ENCODE measurements around the gene CYYR1.

Gene CYYR1

GRCh38 chr21:26581818-26582217, 8.7 kb upstream of the CYYR1 start:
- H3K36me3 ChIP-seq (ENCODE audit: insufficient read depth, low read depth, low read length), result no peaks in the 10 kb centered on the region
- 0 out of 2 replicates have a peak, but pooled peaks cover 2% of the 10 kb centered on the region for H3K4me1 ChIP-seq (ENCODE audit: insufficient read depth, low read length)
- no peak overlapping the region for H3K9ac ChIP-seq (ENCODE audit: low read depth, low read length)
- peaks cover 15% of the 10 kb centered on the region; the same call in 1 of the 2 replicates for H3K9me3 ChIP-seq (ENCODE audit: insufficient read depth, low read depth, low read length)
- no peak overlapping the region for H3K4me3 ChIP-seq (ENCODE audit: low read length)
- H3K27ac ChIP-seq (ENCODE audit: low read length), result no peak overlapping the region
- H3K27me3 ChIP-seq (ENCODE audit: insufficient read depth, low read length), result no peaks in the 10 kb centered on the region

DNA sequence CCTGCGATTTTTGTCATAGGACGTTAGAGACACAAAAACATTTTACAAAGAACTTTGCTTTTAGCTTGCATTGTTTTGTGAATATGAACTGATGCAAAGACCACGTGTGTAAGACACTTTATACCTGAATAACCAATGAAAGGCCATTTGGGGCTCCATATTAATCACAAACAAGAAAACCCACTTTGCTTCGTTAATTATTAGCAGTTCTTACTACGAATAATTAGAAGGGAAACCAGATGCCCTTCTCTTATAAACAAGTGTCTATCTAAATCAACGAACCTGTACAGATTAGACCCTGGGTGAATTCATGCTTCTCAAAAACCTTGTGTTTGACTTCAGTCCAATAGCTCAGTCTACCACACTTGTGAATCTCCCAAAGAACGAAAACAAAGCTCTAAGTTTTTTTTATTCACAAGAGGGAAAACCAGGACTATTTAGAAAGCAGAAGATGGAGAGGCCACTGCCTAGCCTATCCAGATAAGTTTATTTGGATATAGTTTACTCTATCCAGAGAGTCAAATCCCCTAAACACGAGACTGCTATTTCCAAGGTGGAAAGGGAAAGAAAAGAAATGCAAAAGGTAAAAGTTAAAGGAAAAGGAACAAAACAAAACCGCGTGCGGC, 897 bp downstream of the CYYR1 start:
- Histone ChIP-seq H3K9ac (ENCODE audit: low read depth, low read length) (peak overlapping the region; percentile 89), H3K9me3 (ENCODE audit: insufficient read depth, low read depth, low read length) (peaks cover 6% of the 10 kb centered on the region; the same call in 1 of the 2 replicates), H3K36me3 (ENCODE audit: insufficient read depth, low read depth, low read length) (no peaks in the 10 kb centered on the region), H3K27ac (ENCODE audit: low read length) (no peak overlapping the region), H3K4me1 (ENCODE audit: insufficient read depth, low read length) (0 out of 2 replicates have a peak, but pooled peaks cover 4% of the 10 kb centered on the region), H3K4me3 (ENCODE audit: low read length) (peak overlapping the region; percentile 87), H3K27me3 (ENCODE audit: insufficient read depth, low read length) (no peaks in the 10 kb centered on the region)

- Histone ChIP-seq H3K4me1 (ENCODE audit: insufficient read depth, low read length) (0 out of 2 replicates have a peak, but pooled peaks cover 4% of the 10 kb centered on the region), H3K9me3 (ENCODE audit: insufficient read depth, low read depth, low read length) (peaks cover 6% of the 10 kb centered on the region; the same call in 1 of the 2 replicates), H3K9ac (ENCODE audit: low read depth, low read length) (no peak overlapping the region), H3K36me3 (ENCODE audit: insufficient read depth, low read depth, low read length) (peaks cover 4% of the 10 kb centered on the region; the same call in 1 of the 2 replicates), H3K4me3 (ENCODE audit: low read length) (no peak overlapping the region; the same call in 1 of the 2 replicates), H3K27ac (ENCODE audit: low read length) (no peak overlapping the region), H3K27me3 (ENCODE audit: insufficient read depth, low read length) (no peaks in the 10 kb centered on the region)
Measured at GRCh38 chr21:26570203-26570602, 2.9 kb downstream of the CYYR1 start.

DNA sequence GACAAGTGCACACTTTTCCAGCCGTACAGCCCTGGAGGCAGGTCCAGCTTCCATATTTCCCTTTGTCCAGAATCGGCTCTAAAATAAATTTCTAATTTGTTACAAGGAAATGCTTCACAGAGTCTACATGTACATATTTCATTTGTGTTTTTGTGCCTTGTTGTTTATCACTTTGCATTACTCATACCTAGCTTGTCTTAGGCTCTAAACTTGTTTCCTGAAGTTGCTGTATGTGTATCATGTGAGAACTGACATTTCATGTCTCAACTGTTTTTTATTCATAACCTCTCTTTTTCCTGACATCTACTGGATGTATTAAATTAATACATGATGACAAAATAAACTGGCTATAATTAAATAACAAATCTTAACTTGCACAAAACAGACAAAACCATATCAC, 7.5 kb downstream of the CYYR1 start:
- Histone ChIP-seq H3K9ac (ENCODE audit: low read depth, low read length) (no peak overlapping the region), H3K27me3 (ENCODE audit: insufficient read depth, low read length) (no peaks in the 10 kb centered on the region), H3K9me3 (ENCODE audit: insufficient read depth, low read depth, low read length) (no peaks in the 10 kb centered on the region), H3K4me3 (ENCODE audit: low read length) (no peak overlapping the region), H3K4me1 (ENCODE audit: insufficient read depth, low read length) (0 out of 2 replicates have a peak, but pooled peaks cover 4% of the 10 kb centered on the region), H3K27ac (ENCODE audit: low read length) (no peak overlapping the region), H3K36me3 (ENCODE audit: insufficient read depth, low read depth, low read length) (peaks cover 10% of the 10 kb centered on the region; the same call in 1 of the 2 replicates)

DNA sequence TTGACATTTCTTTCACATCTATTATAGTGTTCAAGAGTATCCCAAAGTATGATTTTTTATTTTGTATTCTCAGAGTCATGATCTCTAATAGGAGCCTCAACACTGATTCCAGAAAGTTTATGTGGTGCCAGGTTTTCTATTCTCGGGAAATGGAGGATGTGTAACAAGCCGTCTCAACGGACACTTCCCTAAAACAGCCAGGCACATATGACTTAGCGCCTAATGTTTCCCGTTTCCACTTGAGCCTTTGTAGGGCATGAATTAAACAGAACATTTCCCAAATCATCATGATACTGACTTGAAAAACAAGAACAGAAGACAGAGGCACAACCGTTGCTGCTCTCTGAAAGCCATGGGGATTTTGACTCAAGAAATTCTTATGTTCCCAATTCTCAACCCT, 8.0 kb downstream of the CYYR1 start:
- H3K27ac ChIP-seq (ENCODE audit: low read length), result no peak overlapping the region

GRCh38 chr21:26563856-26564503, 9.1 kb downstream of the CYYR1 start:
- H3K4me1 ChIP-seq (ENCODE audit: insufficient read depth, low read length), result no peaks in the 10 kb centered on the region
- H3K9me3 ChIP-seq (ENCODE audit: insufficient read depth, low read depth, low read length), result no peaks in the 10 kb centered on the region
- H3K27me3 ChIP-seq (ENCODE audit: insufficient read depth, low read length), result no peaks in the 10 kb centered on the region
- H3K36me3 ChIP-seq (ENCODE audit: insufficient read depth, low read depth, low read length), result peaks cover 10% of the 10 kb centered on the region; the same call in 1 of the 2 replicates
- no peak overlapping the region for H3K4me3 ChIP-seq (ENCODE audit: low read length)
- H3K9ac ChIP-seq (ENCODE audit: low read depth, low read length), result no peak overlapping the region
- no peak overlapping the region for H3K27ac ChIP-seq (ENCODE audit: low read length)

More for the DNA sequence above, 8.0 kb downstream of the CYYR1 start:
- peaks cover 10% of the 10 kb centered on the region; the same call in 1 of the 2 replicates for H3K36me3 ChIP-seq (ENCODE audit: insufficient read depth, low read depth, low read length)
- H3K27me3 ChIP-seq (ENCODE audit: insufficient read depth, low read length), result no peaks in the 10 kb centered on the region
- no peaks in the 10 kb centered on the region for H3K9me3 ChIP-seq (ENCODE audit: insufficient read depth, low read depth, low read length)
- H3K9ac ChIP-seq (ENCODE audit: low read depth, low read length), result no peak overlapping the region
- 0 out of 2 replicates have a peak, but pooled peaks cover 1% of the 10 kb centered on the region for H3K4me1 ChIP-seq (ENCODE audit: insufficient read depth, low read length)
- H3K4me3 ChIP-seq (ENCODE audit: low read length), result no peak overlapping the region

DNA sequence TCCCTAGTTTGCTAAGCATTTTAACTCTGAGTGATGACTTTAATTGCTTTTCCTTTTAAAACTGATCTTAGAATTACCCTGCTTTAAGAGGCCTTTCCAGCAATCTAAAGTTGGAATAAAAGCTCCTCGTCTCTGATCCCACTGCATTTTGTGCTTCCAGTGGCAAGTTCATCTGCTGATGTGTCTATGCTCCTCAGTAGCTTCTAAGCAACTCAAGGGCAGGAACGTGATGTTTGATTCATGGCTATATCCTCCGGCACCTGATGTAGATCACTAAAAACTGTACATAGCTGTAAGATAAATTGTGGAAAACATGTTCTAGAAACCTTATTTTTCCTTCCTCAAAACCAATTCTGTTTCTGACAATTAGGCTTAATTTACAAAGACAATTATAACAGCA, 12.5 kb downstream of the CYYR1 start:
- H3K4me3 ChIP-seq (ENCODE audit: low read length), result no peak overlapping the region
- H3K36me3 ChIP-seq (ENCODE audit: insufficient read depth, low read depth, low read length), result peaks cover 10% of the 10 kb centered on the region; the same call in 1 of the 2 replicates

GRCh38 chr21:26559099-26559498, 14.0 kb downstream of the CYYR1 start:
- Histone ChIP-seq H3K4me1 (ENCODE audit: insufficient read depth, low read length) (no peaks in the 10 kb centered on the region), H3K27me3 (ENCODE audit: insufficient read depth, low read length) (no peaks in the 10 kb centered on the region), H3K27ac (ENCODE audit: low read length) (no peak overlapping the region), H3K9me3 (ENCODE audit: insufficient read depth, low read depth, low read length) (no peaks in the 10 kb centered on the region), H3K9ac (ENCODE audit: low read depth, low read length) (no peak overlapping the region), H3K4me3 (ENCODE audit: low read length) (no peak overlapping the region), H3K36me3 (ENCODE audit: insufficient read depth, low read depth, low read length) (peaks cover 3% of the 10 kb centered on the region; the same call in 1 of the 2 replicates)

More for the DNA sequence above, 12.5 kb downstream of the CYYR1 start:
- H3K9me3 ChIP-seq (ENCODE audit: insufficient read depth, low read depth, low read length), result no peaks in the 10 kb centered on the region
- no peak overlapping the region for H3K27ac ChIP-seq (ENCODE audit: low read length)
- H3K4me1 ChIP-seq (ENCODE audit: insufficient read depth, low read length), result no peaks in the 10 kb centered on the region
- no peaks in the 10 kb centered on the region for H3K27me3 ChIP-seq (ENCODE audit: insufficient read depth, low read length)
- H3K9ac ChIP-seq (ENCODE audit: low read depth, low read length), result no peak overlapping the region

- Histone ChIP-seq H3K27me3 (ENCODE audit: insufficient read depth, low read length) (no peaks in the 10 kb centered on the region), H3K4me1 (ENCODE audit: insufficient read depth, low read length) (no peaks in the 10 kb centered on the region), H3K9me3 (ENCODE audit: insufficient read depth, low read depth, low read length) (no peaks in the 10 kb centered on the region), H3K36me3 (ENCODE audit: insufficient read depth, low read depth, low read length) (peaks cover 3% of the 10 kb centered on the region; the same call in 1 of the 2 replicates), H3K27ac (ENCODE audit: low read length) (no peak overlapping the region), H3K9ac (ENCODE audit: low read depth, low read length) (no peak overlapping the region), H3K4me3 (ENCODE audit: low read length) (no peak overlapping the region)
Measured at GRCh38 chr21:26557106-26557505, 16.0 kb downstream of the CYYR1 start.

GRCh38 chr21:26555540-26556146, 17.4 kb downstream of the CYYR1 start:
- Histone ChIP-seq H3K9ac (ENCODE audit: low read depth, low read length) (no peak overlapping the region), H3K27ac (ENCODE audit: low read length) (no peak overlapping the region)

DNA sequence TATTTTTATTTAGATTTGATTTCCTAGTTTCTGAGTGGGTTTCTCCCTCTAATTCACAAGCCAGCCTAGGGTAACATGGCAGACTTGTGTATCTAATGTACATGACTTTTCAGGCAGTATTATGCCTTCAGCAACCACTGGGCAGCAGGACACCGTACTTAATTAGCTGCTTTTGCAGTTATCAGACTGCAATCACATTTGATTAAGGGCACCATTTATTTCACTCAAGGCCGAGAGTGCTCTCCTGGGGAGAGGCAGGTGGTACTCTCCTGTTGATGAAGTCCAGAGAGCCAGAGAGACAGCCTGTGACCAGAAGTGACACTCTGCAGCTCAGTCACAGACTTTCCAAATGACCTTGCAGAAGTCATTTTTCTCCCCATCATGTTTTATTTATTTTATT, 18.7 kb downstream of the CYYR1 start:
- Histone ChIP-seq H3K4me1 (ENCODE audit: insufficient read depth, low read length) (no peaks in the 10 kb centered on the region), H3K9ac (ENCODE audit: low read depth, low read length) (no peak overlapping the region), H3K27ac (ENCODE audit: low read length) (no peak overlapping the region), H3K4me3 (ENCODE audit: low read length) (no peak overlapping the region), H3K9me3 (ENCODE audit: insufficient read depth, low read depth, low read length) (no peaks in the 10 kb centered on the region), H3K36me3 (ENCODE audit: insufficient read depth, low read depth, low read length) (no peaks in the 10 kb centered on the region), H3K27me3 (ENCODE audit: insufficient read depth, low read length) (no peaks in the 10 kb centered on the region)

More at GRCh38 chr21:26555540-26556146, 17.4 kb downstream of the CYYR1 start:
- no peaks in the 10 kb centered on the region for H3K4me1 ChIP-seq (ENCODE audit: insufficient read depth, low read length)
- no peak overlapping the region for H3K4me3 ChIP-seq (ENCODE audit: low read length)
- no peaks in the 10 kb centered on the region for H3K9me3 ChIP-seq (ENCODE audit: insufficient read depth, low read depth, low read length)
- no peaks in the 10 kb centered on the region for H3K27me3 ChIP-seq (ENCODE audit: insufficient read depth, low read length)
- H3K36me3 ChIP-seq (ENCODE audit: insufficient read depth, low read depth, low read length), result no peaks in the 10 kb centered on the region
